Measurements from ENCODE around the gene ALKBH5.

Gene ALKBH5

GRCh38 chr17:18248300-18248731 lies 64.7 kb downstream of the ALKBH5 start:
- peak; percentile 75 for DNase-seq

DNA sequence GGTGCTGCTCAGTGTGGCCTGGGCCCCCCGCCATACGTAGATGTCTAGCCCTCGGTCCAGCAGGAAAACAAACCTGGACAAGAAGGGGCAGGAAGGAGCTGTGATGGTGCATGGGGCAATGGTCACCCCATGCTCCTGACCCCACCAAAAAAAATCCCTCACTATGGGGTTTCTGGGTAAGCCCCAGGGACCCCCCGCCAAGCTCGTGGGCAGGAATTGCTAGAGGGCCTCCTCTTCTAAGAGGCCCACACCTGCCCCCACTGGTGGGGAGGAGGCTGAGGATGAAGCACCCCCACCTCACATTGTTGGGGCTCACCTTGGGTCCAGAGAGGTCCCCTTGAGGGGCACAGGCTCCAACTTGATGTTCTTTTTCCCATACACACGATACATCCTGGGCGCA lies 65.2 kb downstream of the ALKBH5 start:
- DNase-seq = no peak

- peak; percentile 86 for DNase-seq
Measured at GRCh38 chr17:18250259-18250658, 66.6 kb downstream of the ALKBH5 start.

DNA sequence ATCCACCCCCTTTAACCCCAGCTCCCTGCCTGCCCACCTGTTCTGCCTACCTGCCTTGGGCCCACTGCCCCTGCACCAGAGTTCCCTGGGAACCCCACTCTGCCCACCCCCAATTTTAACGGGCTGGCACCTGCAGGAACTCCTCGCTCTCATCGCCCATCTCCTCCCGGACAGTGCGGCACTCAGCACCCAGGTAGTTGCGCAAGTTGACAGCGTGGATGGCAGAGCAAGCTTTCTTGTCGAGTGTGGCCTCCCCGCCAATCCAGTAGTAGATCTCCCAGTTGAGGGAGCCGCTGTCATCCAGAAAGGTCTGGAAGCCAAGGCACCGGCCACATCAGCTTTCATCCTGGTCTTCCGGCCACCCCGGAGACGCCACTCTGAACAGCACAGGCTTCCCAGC lies 67.1 kb downstream of the ALKBH5 start:
- DNase-seq = no peak

DNA sequence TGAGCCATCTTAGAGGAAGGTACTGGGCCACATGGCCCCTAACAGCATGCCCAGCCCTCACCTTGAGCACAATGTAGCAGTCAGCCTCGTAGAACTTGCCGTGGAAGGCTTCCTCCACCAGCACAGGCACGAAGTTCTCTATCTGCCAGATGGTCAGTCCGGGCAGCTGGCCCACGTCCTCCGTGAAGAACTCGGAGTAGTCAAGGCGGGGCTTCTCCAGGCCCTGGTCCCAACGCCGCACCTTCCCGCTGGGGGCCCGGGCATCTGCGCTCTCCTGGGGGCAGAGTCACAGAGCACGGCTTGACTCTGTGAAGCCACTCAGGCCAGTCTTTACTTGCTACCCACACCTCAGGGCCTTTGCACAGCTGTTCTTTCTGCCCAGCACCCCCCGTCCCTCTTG lies 67.6 kb downstream of the ALKBH5 start:
- DNase-seq = no peak

- no peak for DNase-seq
Measured at GRCh38 chr17:18252160-18252559, 68.5 kb downstream of the ALKBH5 start.

DNA sequence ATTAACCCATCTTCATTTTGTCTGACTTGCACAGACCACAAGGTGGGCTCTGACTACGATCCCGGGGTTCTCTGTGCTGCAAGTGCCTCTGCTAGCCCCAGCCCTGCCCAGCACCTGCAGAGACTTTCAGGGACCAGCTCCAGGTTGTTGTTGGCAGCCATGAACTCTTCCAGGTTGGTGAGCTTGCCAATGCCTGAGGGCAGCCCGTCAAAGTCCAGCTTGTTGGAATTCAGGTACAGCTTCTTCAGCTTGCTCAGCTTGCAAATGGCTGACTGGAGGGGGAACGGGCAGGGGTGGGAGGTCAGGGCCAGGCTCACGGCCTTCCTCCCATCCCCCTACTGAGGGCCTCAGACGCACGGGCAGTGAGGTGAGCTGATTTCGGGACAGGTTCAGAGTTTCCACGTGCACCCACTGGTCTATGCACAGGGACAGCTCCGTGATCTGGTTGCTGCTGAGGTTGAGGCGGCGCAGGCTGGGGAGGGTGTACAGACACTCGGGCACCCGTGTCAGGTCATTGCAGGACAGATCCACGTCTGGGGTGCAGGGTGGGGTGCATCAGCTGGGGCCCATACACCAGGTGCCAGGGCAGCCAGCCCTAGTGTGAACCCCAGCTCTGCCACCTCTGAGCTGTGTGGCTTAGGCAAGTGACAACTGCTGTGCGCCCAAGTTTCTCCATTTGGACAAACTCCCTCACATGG lies 69.7 kb downstream of the ALKBH5 start:
- no peak for DNase-seq

GRCh38 chr17:18253947-18254821 lies 70.6 kb downstream of the ALKBH5 start:
- DNase-seq = no peak

DNA sequence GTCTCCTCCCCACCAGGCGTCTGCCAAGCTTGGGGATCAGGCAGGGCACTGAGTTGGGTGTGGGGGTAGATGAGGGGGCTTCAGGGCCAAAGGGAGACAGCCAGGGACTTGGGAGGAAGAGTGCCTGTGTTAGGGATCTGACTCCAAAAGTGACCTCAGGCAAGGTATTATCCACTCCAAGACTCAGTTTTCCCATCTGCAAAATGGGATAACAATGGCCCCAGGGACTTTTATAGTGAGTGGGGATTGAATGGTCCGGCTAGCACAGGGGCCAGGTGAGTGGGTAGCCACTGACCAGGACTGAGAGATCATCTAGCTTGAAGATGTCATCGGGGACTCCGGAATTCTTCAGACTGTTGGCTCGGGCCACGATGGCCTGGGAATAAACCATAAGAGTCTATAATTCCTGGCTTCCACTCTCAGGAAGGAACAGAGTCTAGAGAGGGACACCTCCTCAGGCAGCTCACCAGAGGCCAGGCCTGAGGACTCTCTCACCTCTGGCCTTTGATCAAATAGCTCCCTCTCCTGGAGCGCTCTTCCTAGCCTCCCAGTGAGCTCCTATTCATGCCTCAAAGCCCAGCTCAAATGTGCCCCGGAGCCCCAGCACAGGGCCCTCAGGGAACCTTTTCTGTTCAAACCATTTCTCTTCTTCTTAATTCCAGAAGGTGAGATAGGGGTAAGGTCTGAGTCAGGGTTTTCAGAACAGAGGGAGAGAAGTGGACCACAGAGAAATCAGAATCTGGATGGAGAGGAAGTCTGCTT lies 71.4 kb downstream of the ALKBH5 start:
- no peak for DNase-seq

- DNase-seq = no peak
Measured at GRCh38 chr17:18256351-18256750, 72.7 kb downstream of the ALKBH5 start.

GRCh38 chr17:18256776-18257175 lies 73.1 kb downstream of the ALKBH5 start:
- no peak for DNase-seq

DNA sequence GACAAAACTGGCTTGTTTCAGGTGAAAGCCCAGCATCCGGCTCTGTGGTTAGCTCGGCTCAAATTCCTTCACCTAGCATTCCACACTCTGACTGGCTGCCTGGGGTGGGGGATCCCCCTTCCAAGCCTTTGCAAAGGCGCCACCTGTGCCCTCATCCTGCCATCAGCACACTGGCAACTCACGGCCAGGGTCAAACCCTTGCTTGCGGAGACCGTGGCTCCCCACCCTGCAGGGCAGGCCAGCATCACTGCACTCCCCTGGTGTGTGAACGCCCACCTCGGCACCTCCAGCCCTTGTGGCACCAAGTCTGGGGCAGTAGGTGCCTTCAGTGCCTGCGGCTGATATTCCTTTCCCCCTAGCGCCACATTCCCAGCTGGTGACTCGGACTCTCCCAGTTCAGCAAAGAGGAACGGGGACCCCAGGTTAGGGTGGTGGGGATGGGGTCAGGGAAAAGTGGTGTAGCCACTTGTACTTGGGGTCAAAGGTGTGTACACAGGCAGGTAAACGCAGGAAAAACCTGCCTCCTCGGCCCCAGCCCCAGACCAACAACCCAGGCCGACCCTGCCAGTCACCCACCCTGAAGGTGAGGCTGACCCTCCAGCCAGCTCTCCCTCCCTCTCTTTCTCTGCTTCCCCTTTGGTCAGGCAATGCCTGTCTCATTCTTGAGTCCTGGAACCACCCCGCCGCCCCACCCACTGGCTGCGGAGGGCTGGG lies 73.8 kb downstream of the ALKBH5 start:
- peak; percentile 34 for DNase-seq

DNA sequence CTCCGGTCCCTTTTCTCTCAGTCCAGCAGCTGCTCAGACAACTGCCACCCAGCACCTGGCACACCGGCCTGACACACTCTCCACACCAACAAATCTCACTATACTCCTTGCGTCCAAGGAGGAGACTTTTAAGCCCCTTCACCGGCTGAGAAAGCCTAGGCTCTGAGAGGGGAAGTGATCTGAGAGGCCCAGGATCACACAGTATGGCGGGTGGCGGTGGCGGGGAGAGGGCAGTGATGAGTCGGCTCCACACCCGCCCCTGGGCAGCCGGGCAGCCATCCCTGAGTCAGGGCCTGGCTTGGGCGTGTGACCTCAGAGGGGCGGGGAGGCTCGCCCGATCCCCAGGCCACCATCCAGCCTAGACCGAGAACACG lies 74.3 kb downstream of the ALKBH5 start:
- peak; percentile 34 for DNase-seq

GRCh38 chr17:18258356-18259038 lies 74.9 kb downstream of the ALKBH5 start, which contains the start of gene FLII:
Gene FLII, minus strand, starts transcription at chr17:18258738. Its CDS starts 48 bp downstream, at chr17:18258690.
- DNase-seq = peak; percentile 47
